IgD-negative memory B cell (primary cell): Measurements from ENCODE around the gene OLFML1. TPM values are rescaled to one million over a fixed set of nuclear protein-coding genes. Genes with fewer than 3 reads are reported as not detected.

Source experiments
- H3K27ac Mint-ChIP-seq, 3 donors: one replicate each; pipeline ENCODE4 v1.8.0; 2020 to 2022; ENCODE audit warnings: mild to moderate bottlenecking in 3 of 3, mixed read lengths in 3 of 3, moderate library complexity in 1 of 3
- H3K27me3 Mint-ChIP-seq: one replicate; pipeline ENCODE4 v1.8.0; 2021; ENCODE audit warnings: mixed read lengths
- H3K36me3 Mint-ChIP-seq: one replicate; pipeline ENCODE4 v1.8.0; 2020; ENCODE audit warnings: mild to moderate bottlenecking, mixed read lengths
- H3K4me1 Mint-ChIP-seq, 3 donors: one replicate each; pipeline ENCODE4 v1.8.0; 2020 to 2022; ENCODE audit warnings: mixed read lengths in 3 of 3, mild to moderate bottlenecking in 1 of 3
- H3K4me3 Mint-ChIP-seq, 4 donors: one replicate each; pipeline ENCODE4 v1.8.0; 2020 to 2022; ENCODE audit warnings: mild to moderate bottlenecking in 4 of 4, mixed read lengths in 4 of 4, moderate library complexity in 3 of 4
- H3K9me3 Mint-ChIP-seq, 3 donors: one replicate each; pipeline ENCODE4 v1.8.0; 2020 to 2021; ENCODE audit warnings: mixed read lengths in 3 of 3, mild to moderate bottlenecking in 1 of 3
- polyA plus RNA-seq: library from polyadenylated mRNA; unstranded; fragments of 300-500 nt; fragmentation: Illumina TruSeq; gene quantifications from one replicate; pipeline ENCODE4 v1.2.3, GENCODE V29; 2021

Gene OLFML1
- polyA plus RNA-seq, 1 donor from 2014 or later, result 0.08 TPM

GRCh38 chr11:7524462-7525235 is 39.3 kb downstream of the OLFML1 start:
- Mint-ChIP-seq H3K4me3 (peak overlapping the region in 3 of 4 donors; percentile 7 to 87 (median 81)), H3K27me3 (no peaks in the 10 kb centered on the region), H3K27ac (peak overlapping the region; percentile 49 to 97 (median 79)), H3K36me3 (peaks cover 3% of the 10 kb centered on the region), H3K9me3 (no peaks in the 10 kb centered on the region), H3K4me1 (peaks cover 31 to 47% (median 39%) of the 10 kb centered on the region in 3 donors)

GRCh38 chr11:7525424-7525823 is 40.1 kb downstream of the OLFML1 start:
- Mint-ChIP-seq H3K4me1 (peaks cover 34 to 43% (median 37%) of the 10 kb centered on the region in 3 donors), H3K27me3 (no peaks in the 10 kb centered on the region), H3K36me3 (peaks cover 3% of the 10 kb centered on the region), H3K9me3 (no peaks in the 10 kb centered on the region), H3K27ac (peak overlapping the region in 1 of 3 donors; percentile 60), H3K4me3 (peak overlapping the region in 1 of 4 donors; percentile 24)

- Mint-ChIP-seq H3K27ac (peak overlapping the region in 1 of 3 donors; percentile 17), H3K4me1 (peaks cover 42 to 52% (median 48%) of the 10 kb centered on the region in 3 donors), H3K27me3 (no peaks in the 10 kb centered on the region), H3K4me3 (no peak overlapping the region), H3K9me3 (no peaks in the 10 kb centered on the region), H3K36me3 (peaks cover 3% of the 10 kb centered on the region)
Measured at GRCh38 chr11:7527029-7527428, 41.7 kb downstream of the OLFML1 start.

GRCh38 chr11:7528514-7529049 is 43.3 kb downstream of the OLFML1 start:
- Mint-ChIP-seq H3K36me3 (peaks cover 3% of the 10 kb centered on the region), H3K4me3 (no peak overlapping the region), H3K4me1 (peaks cover 49 to 57% (median 51%) of the 10 kb centered on the region in 3 donors), H3K27me3 (no peaks in the 10 kb centered on the region), H3K9me3 (no peaks in the 10 kb centered on the region), H3K27ac (peak overlapping the region in 2 of 3 donors; percentile 46 to 55)

GRCh38 chr11:7530013-7530640 is 44.8 kb downstream of the OLFML1 start:
- H3K36me3 Mint-ChIP-seq, result peaks cover 2% of the 10 kb centered on the region

GRCh38 chr11:7531011-7531410 is 45.7 kb downstream of the OLFML1 start:
- Mint-ChIP-seq H3K27ac (peak overlapping the region in 2 of 3 donors; percentile 25 to 47), H3K9me3 (no peaks in the 10 kb centered on the region), H3K36me3 (peaks cover 2% of the 10 kb centered on the region), H3K4me1 (peaks cover 51 to 59% (median 54%) of the 10 kb centered on the region in 3 donors), H3K27me3 (no peaks in the 10 kb centered on the region), H3K4me3 (peak overlapping the region in 1 of 4 donors; percentile 74)

More at GRCh38 chr11:7530013-7530640, 44.8 kb downstream of the OLFML1 start:
- Mint-ChIP-seq H3K4me3 (no peak overlapping the region), H3K9me3 (no peaks in the 10 kb centered on the region), H3K4me1 (peaks cover 51 to 61% (median 56%) of the 10 kb centered on the region in 3 donors), H3K27me3 (no peaks in the 10 kb centered on the region), H3K27ac (no peak overlapping the region)

- Mint-ChIP-seq H3K27ac (peak overlapping the region in 1 of 3 donors; percentile 30), H3K4me1 (peaks cover 48 to 60% (median 52%) of the 10 kb centered on the region in 3 donors), H3K27me3 (no peaks in the 10 kb centered on the region), H3K4me3 (no peak overlapping the region), H3K36me3 (peaks cover 2% of the 10 kb centered on the region), H3K9me3 (no peaks in the 10 kb centered on the region)
Measured at GRCh38 chr11:7532405-7533145, 47.3 kb downstream of the OLFML1 start.

GRCh38 chr11:7533199-7534041 is 48.1 kb downstream of the OLFML1 start:
- H3K4me3 Mint-ChIP-seq, result peak overlapping the region in 3 of 4 donors; percentile 1 to 87 (median 10)
- H3K36me3 Mint-ChIP-seq, result peaks cover 2% of the 10 kb centered on the region
- H3K4me1 Mint-ChIP-seq, result peaks cover 40 to 59% (median 58%) of the 10 kb centered on the region in 3 donors
- H3K27me3 Mint-ChIP-seq, result no peaks in the 10 kb centered on the region
- no peak overlapping the region for H3K27ac Mint-ChIP-seq
- no peaks in the 10 kb centered on the region for H3K9me3 Mint-ChIP-seq

- Mint-ChIP-seq H3K36me3 (peaks cover 2% of the 10 kb centered on the region), H3K9me3 (no peaks in the 10 kb centered on the region), H3K4me1 (peaks cover 35 to 62% (median 61%) of the 10 kb centered on the region in 3 donors), H3K27ac (no peak overlapping the region), H3K27me3 (no peaks in the 10 kb centered on the region), H3K4me3 (peak overlapping the region in 3 of 4 donors; percentile 1 to 87 (median 10))
Measured at GRCh38 chr11:7534042-7534378, 48.7 kb downstream of the OLFML1 start.

- Mint-ChIP-seq H3K36me3 (peaks cover 2% of the 10 kb centered on the region), H3K27ac (peak overlapping the region in 1 of 3 donors; percentile 8), H3K4me3 (peak overlapping the region in 1 of 4 donors; percentile 54), H3K27me3 (no peaks in the 10 kb centered on the region), H3K9me3 (no peaks in the 10 kb centered on the region), H3K4me1 (peaks cover 33 to 63% (median 53%) of the 10 kb centered on the region in 3 donors)
Measured at GRCh38 chr11:7536100-7536499, 50.8 kb downstream of the OLFML1 start.

- no peak overlapping the region for H3K4me3 Mint-ChIP-seq
- no peaks in the 10 kb centered on the region for H3K27me3 Mint-ChIP-seq
- H3K4me1 Mint-ChIP-seq, result peaks cover 29 to 60% (median 50%) of the 10 kb centered on the region in 3 donors
- no peak overlapping the region for H3K27ac Mint-ChIP-seq
- no peaks in the 10 kb centered on the region for H3K9me3 Mint-ChIP-seq
- H3K36me3 Mint-ChIP-seq, result peaks cover 2% of the 10 kb centered on the region
Measured at GRCh38 chr11:7537265-7537664, 52.0 kb downstream of the OLFML1 start.

GRCh38 chr11:7538031-7538430 is 52.7 kb downstream of the OLFML1 start:
- Mint-ChIP-seq H3K27me3 (no peaks in the 10 kb centered on the region), H3K4me1 (peaks cover 35 to 57% (median 49%) of the 10 kb centered on the region in 3 donors), H3K36me3 (peaks cover 2% of the 10 kb centered on the region), H3K27ac (peak overlapping the region in 1 of 3 donors; percentile 51), H3K9me3 (no peaks in the 10 kb centered on the region), H3K4me3 (no peak overlapping the region)

- no peaks in the 10 kb centered on the region for H3K27me3 Mint-ChIP-seq
Measured at GRCh38 chr11:7538466-7539454, 53.5 kb downstream of the OLFML1 start.

More at GRCh38 chr11:7538466-7539454, 53.5 kb downstream of the OLFML1 start:
- H3K9me3 Mint-ChIP-seq, result no peaks in the 10 kb centered on the region
- peak overlapping the region in 2 of 3 donors; percentile 51 to 53 for H3K27ac Mint-ChIP-seq
- H3K4me3 Mint-ChIP-seq, result peak overlapping the region in 1 of 4 donors; percentile 38
- H3K36me3 Mint-ChIP-seq, result peaks cover 2% of the 10 kb centered on the region
- H3K4me1 Mint-ChIP-seq, result peaks cover 32 to 54% (median 42%) of the 10 kb centered on the region in 3 donors
